HG03558 (cell line): ENCODE results near the gene CASS4.

Experiments
- ATAC-seq: cut with Tn5 transposase; IDR thresholded peaks from one replicate; pipeline ENCODE4 v1.9.1; 2021; ENCODE audit warnings: moderate number of reproducible peaks; ENCODE audit not compliant: unreplicated experiment; ENCODE audit errors: extremely low read depth

Gene CASS4

GRCh38 chr20:56440346-56441007 is 28.4 kb downstream of the CASS4 start:
- ATAC-seq = no peak

GRCh38 chr20:56442389-56443365 is 30.6 kb downstream of the CASS4 start:
- no peak for ATAC-seq

- ATAC-seq = no peak
These were observed 31.8 kb downstream of the CASS4 start for GRCh38 chr20:56443654-56444540.

- no peak for ATAC-seq
These were observed 33.1 kb downstream of the CASS4 start for GRCh38 chr20:56445130-56445529.

DNA sequence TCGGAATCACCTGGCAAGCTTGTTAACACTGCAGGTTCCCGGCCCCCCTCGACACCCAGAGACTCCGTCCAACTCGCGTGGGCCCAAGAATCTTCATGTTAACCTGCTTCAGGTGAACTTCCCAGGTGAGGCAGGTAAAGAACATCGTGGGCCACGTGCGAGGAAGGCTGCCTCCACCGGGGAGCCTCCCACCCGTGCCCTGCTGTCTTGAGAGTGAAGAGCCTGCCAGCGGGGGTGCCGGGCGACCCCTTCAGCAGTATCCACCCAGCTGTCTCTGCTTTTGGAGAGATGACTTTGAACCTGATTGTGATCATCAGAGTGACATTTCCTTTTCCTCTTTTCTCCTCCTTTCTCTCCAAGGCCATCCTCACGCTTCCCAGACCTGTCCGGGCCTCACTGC is 33.5 kb downstream of the CASS4 start:
- no peak for ATAC-seq

- no peak for ATAC-seq
These were observed 35.2 kb downstream of the CASS4 start for GRCh38 chr20:56447227-56447626.

GRCh38 chr20:56449459-56449858 is 37.4 kb downstream of the CASS4 start:
- no peak for ATAC-seq

DNA sequence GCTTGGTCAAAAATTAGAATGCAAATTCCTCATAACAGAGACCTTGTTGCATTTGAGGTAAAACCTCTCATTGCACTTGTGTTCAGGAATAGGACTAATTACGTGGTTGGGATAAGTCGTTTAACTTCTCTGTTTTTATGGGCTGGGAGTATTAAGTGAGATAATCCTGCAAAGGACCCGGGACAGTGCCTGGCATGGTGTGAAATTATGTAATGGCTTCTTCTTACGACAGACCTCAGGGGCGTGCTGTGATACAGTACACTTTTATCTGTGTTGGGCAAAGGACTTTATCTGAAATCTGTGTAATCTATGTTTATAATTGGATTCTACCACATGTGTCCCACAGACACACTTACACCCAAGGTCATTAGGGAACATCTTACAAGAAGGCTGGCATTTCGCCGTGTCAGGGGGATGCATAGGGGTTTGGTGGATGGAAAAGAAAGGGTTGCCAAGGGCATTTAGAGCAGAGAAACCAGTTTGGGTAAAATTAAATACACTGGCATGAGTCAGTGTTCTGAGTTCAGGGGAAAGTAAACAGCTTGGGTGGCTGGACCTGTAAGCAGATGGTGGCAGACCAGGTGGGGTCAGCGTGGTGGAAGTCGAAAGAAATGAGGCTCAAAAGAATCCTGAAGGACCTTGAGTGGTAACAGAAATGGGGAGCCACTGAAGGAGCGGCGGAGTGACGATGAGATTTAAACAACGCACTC is 39.2 kb downstream of the CASS4 start:
- no peak for ATAC-seq

DNA sequence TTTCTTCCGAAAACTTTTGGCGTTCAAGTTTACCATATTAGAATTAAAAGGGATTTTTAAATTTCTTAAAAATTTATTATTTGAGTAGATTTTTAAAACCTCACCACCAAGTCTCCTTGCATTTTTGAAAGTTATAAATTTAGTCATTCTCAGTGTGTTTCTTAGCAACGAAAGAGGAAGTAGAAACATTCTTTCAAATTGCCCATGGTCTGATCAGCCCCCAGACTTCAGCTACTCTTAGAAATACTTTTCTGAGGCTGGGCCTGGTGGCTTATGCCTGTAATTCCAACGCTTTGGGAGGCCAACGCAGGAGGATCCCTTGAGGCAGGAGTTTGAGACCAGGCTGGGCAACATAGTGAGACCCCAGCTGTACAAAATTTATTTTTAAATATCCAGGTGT is 41.3 kb downstream of the CASS4 start:
- no peak for ATAC-seq

DNA sequence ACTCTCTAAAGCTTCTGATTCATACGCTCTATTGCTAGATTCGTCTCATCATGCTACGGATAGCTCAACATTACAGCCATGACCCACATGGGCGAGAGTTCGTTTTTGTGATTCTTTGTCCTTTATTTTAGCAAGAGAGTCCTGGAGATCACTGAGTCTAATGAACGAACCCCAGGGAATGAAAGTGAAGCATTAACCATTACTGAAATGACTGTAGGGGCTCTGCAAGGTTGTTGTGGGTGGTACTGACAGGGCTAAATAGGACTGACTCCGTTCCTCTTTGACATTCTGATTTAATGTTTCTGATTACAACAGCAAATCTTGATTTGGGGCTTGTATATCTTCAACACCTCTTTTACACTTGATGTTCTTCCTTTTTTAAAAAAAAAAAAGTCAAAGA is 42.7 kb downstream of the CASS4 start:
- no peak for ATAC-seq

- ATAC-seq = no peak
These were observed 46.3 kb downstream of the CASS4 start for GRCh38 chr20:56458206-56458821.

- ATAC-seq = no peak
These were observed 48.4 kb downstream of the CASS4 start for GRCh38 chr20:56460459-56460858.

DNA sequence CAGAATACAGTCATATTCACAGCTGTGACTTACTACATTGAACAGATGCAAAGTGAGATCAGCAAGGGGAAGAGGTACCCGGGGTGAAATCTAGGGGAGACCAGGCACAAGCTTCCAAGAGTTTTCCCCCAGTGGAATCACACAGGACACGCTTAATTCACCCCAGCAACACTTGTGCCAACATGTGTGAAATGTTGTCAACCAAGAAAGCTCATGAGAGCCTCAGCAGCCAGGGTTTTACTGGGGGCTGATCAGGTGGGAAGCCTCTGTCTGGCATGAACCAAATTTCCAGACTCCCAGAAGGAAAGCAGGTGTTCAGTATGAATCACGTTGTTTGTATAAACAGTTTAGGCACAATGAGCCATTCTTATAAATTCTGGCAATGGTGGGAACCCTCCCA is 49.5 kb downstream of the CASS4 start:
- no peak for ATAC-seq

GRCh38 chr20:56463428-56463827 is 51.4 kb downstream of the CASS4 start:
- no peak for ATAC-seq

GRCh38 chr20:56465997-56466396 is 53.9 kb downstream of the CASS4 start:
- no peak for ATAC-seq

- no peak for ATAC-seq
These were observed 55.9 kb downstream of the CASS4 start for GRCh38 chr20:56467968-56468315.

DNA sequence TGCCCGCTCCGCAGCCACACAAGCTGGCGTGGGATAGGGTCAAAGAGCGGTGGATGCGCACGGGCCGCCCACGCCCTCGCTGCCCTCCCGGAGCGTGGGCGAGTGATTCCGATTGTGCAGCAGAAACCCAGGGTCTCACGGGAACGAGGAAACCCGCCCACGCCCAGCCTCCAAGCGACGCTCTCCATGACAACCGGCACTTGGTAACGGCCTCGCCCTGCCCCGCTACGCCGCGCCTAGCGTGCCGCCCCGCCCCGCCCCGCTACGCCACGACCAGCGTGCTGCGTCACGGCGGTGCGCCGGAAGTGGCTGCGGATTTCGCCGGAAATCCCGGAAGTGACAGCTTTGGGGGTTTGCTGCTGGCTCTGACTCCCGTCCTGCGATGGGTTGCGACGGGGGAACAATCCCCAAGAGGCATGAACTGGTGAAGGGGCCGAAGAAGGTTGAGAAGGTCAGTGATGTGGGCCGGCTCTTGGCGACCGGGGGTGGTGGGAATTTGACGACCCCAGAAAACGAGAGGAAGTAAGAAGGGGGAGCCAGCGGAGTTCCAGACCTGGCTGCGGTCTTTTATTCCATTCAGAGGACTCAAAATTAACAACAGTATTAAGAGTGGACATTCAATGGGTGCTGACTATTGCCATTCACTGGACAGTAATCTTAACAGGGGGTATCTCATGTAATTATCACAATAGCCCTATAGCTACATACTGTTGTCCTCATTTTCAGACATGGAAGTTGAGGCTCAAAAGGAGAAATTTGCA is 56.4 kb downstream of the CASS4 start, which contains the start of gene RTF2:
TSS of gene RTF2 (plus strand) at position 312 of the 761 bp plus-strand sequence. CDS start at position 383, 71 bp downstream.
- peak; percentile 97 for ATAC-seq

GRCh38 chr20:56469077-56469449 is 57.0 kb downstream of the CASS4 start:
- no peak for ATAC-seq

- ATAC-seq = no peak
These were observed 71.9 kb downstream of the CASS4 start for GRCh38 chr20:56483970-56484369.
